ENCODE data around the gene P3H3. TPM values are rescaled to one million over a fixed set of nuclear protein-coding genes. Genes with fewer than 3 reads are reported as not detected.

P3H3 gene
- polyA plus RNA-seq, 1 experiment, result 45.5 TPM

DNA sequence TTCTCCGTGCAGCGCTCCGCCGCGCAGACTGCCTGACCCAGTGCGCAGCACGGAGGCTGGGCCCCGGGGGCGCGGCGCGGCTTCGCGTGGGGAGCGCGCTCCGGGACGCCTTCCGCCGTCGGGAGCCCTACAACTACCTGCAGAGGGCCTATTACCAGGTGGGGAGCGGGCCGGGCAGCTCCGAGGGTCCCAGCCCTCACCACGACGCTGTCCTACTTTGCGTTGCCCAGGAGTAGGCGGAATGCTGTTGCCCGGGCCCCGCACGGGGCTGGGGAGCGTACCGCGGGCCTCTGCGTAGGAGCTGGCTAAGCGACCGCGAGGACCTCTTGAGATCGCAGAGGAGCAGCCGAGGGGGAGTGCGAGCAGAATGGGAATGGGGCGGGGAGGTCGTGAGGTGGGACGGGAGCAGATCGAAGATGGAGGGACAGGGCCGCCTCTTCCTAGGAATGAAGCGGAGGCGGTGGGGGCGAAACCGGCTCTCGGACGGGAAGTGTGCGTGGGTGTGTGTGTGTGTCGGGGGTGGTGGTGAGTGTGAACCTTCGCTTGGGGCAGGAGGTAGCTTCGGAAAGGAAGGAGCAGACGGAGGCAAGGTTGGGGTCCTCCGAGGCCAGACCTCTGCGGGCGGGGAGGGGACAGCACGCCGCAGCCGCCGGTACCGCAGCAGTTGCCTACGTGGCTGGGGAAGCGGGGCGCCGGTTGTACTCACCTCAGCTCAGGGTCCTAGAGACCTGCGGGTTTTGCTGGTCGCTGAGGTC lies 751 bp downstream of the P3H3 start:
- TF ChIP-seq, protein P1, sequence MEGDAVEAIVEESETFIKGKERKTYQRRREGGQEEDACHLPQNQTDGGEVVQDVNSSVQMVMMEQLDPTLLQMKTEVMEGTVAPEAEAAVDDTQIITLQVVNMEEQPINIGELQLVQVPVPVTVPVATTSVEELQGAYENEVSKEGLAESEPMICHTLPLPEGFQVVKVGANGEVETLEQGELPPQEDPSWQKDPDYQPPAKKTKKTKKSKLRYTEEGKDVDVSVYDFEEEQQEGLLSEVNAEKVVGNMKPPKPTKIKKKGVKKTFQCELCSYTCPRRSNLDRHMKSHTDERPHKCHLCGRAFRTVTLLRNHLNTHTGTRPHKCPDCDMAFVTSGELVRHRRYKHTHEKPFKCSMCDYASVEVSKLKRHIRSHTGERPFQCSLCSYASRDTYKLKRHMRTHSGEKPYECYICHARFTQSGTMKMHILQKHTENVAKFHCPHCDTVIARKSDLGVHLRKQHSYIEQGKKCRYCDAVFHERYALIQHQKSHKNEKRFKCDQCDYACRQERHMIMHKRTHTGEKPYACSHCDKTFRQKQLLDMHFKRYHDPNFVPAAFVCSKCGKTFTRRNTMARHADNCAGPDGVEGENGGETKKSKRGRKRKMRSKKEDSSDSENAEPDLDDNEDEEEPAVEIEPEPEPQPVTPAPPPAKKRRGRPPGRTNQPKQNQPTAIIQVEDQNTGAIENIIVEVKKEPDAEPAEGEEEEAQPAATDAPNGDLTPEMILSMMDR (IDR thresholded peaks at IDR 0.05; ENCODE audit: low read depth, low read length), result no peak
- CTCF ChIA-PET, result interaction anchor here (0.6 to 11.8 kb wide), 4 partner anchors 16 to 139 kb away, joined by 3 to 165 read pairs (median 4); partner anchors contain the start of gene MLF2
- peak overlapping the region; percentile 91 for H3K4me3 ChIP-seq (ENCODE audit: low read depth, low read length)
- POLR2A ChIA-PET, result interaction anchor here (0.8 to 3.6 kb wide), 11 partner anchors 12 to 295 kb away, joined by 3 to 26 read pairs (median 4); partner anchors contain the start of genes CDCA3, COPS7A, GAPDH and GNB3
- DNase-seq (ENCODE audit: low read depth, low spot score), result no peak
- H3K27ac ChIP-seq (ENCODE audit: low read depth, low read length), result peak overlapping the region; percentile 82
- no peaks in the 10 kb centered on the region; the same call in 1 of the 2 replicates for H3K9me3 ChIP-seq (ENCODE audit: control insufficient read depth, insufficient read depth, low read length)
- no peaks in the 10 kb centered on the region for H3K27me3 ChIP-seq (ENCODE audit: control insufficient read depth, insufficient read depth, low read length)

- H3K4me3 ChIP-seq (ENCODE audit: low read depth, low read length), result peak overlapping the region; percentile 91
- ChIA-PET POLR2A (interaction anchor here (0.8 to 3.6 kb wide), 9 partner anchors 11 to 295 kb away, joined by 3 to 26 read pairs (median 5); partner anchors contain the start of genes CDCA3, COPS7A, GAPDH and GNB3), CTCF (interaction anchor here (0.9 to 11.8 kb wide), 2 partner anchors 40 to 76 kb away, joined by 4 to 165 read pairs; partner anchors contain the start of gene MLF2)
- peak overlapping the region; percentile 82 for H3K27ac ChIP-seq (ENCODE audit: low read depth, low read length)
- TF ChIP-seq, protein P1 (IDR thresholded peaks at IDR 0.05; ENCODE audit: low read depth, low read length), result peak; percentile 34; the same call in 1 of the 2 replicates
- no peaks in the 10 kb centered on the region for H3K27me3 ChIP-seq (ENCODE audit: control insufficient read depth, insufficient read depth, low read length)
- no peak for DNase-seq (ENCODE audit: low read depth, low spot score)
- H3K9me3 ChIP-seq (ENCODE audit: control insufficient read depth, insufficient read depth, low read length), result no peaks in the 10 kb centered on the region; the same call in 1 of the 2 replicates
Measured at GRCh38 chr12:6829536-6830220, 1.5 kb downstream of the P3H3 start.

DNA sequence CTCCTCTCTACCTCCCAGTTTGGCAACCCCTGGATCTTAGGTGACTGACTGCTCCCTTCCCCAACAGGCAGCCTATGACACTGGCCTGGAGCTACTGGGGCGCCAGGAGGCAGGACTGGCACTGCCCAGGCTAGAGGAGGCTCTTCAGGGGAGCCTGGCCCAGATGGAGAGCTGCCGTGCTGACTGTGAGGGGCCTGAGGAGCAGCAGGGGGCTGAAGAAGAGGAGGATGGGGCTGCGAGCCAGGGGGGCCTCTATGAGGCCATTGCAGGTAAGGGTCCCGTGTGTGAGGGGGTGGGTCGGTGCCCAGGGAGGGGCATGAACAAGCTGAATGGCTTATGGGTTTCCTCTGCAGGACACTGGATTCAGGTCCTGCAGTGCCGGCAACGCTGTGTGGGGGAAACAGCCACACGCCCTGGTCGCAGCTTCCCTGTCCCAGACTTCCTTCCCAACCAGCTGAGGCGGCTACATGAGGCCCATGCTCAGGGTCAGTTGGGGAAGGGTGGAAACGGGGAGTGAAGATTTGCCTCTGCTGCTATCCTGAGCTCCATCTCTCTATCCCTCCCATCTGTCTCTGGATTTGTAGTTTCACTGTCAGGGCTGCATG lies 2.2 kb downstream of the P3H3 start:
- peak overlapping the region; percentile 91 for H3K4me3 ChIP-seq (ENCODE audit: low read depth, low read length)
- DNase-seq (ENCODE audit: low read depth, low spot score), result no peak
- TF ChIP-seq, protein P1 (IDR thresholded peaks at IDR 0.05; ENCODE audit: low read depth, low read length), result no peak
- ChIA-PET POLR2A (interaction anchor here (0.8 to 3.6 kb wide), 3 partner anchors 11 to 77 kb away, joined by 3 to 14 read pairs (median 7); partner anchors contain the start of genes CDCA3, GNB3 and USP5), CTCF (interaction anchor here (0.9 to 11.8 kb wide), 2 partner anchors 39 to 77 kb away, joined by 4 to 165 read pairs; partner anchors contain the start of gene MLF2)
- no peaks in the 10 kb centered on the region for H3K27me3 ChIP-seq (ENCODE audit: control insufficient read depth, insufficient read depth, low read length)
- H3K27ac ChIP-seq (ENCODE audit: low read depth, low read length), result no peak overlapping the region
- no peaks in the 10 kb centered on the region; the same call in 1 of the 2 replicates for H3K9me3 ChIP-seq (ENCODE audit: control insufficient read depth, insufficient read depth, low read length)

GRCh38 chr12:6830999-6831398 lies 2.8 kb downstream of the P3H3 start:
- H3K27me3 ChIP-seq (ENCODE audit: control insufficient read depth, insufficient read depth, low read length), result no peaks in the 10 kb centered on the region
- CTCF ChIA-PET, result interaction anchor here (11.8 kb wide), 1 partner anchor 78 kb away, joined by 165 read pairs; the partner anchor contains the start of gene MLF2
- H3K9me3 ChIP-seq (ENCODE audit: control insufficient read depth, insufficient read depth, low read length), result no peaks in the 10 kb centered on the region; the same call in 1 of the 2 replicates
- POLR2A ChIA-PET, result interaction anchor here (0.8 to 3.6 kb wide), 4 partner anchors 10 to 77 kb away, joined by 3 to 14 read pairs (median 5); partner anchors contain the start of genes CDCA3, GNB3 and USP5
- H3K4me3 ChIP-seq (ENCODE audit: low read depth, low read length), result no peak overlapping the region
- TF ChIP-seq, protein P1 (IDR thresholded peaks at IDR 0.05; ENCODE audit: low read depth, low read length), result no peak
- no peak for DNase-seq (ENCODE audit: low read depth, low spot score)
- H3K27ac ChIP-seq (ENCODE audit: low read depth, low read length), result no peak overlapping the region

Measured in AG04450 (cell line).